HG03280 (cell line): ENCODE results near the gene EFEMP2.
"Not testable (repeated sequence)": the region's sequence is repeated elsewhere in the genome, so short reads cannot be mapped to it uniquely, and the experiment has no call there.

Source experiments
- ATAC-seq: cut with Tn5 transposase; IDR thresholded peaks from one replicate; pipeline ENCODE4 v1.9.1; 2021; ENCODE audit warnings: mild to moderate bottlenecking, moderate library complexity; ENCODE audit not compliant: unreplicated experiment

Gene EFEMP2

DNA sequence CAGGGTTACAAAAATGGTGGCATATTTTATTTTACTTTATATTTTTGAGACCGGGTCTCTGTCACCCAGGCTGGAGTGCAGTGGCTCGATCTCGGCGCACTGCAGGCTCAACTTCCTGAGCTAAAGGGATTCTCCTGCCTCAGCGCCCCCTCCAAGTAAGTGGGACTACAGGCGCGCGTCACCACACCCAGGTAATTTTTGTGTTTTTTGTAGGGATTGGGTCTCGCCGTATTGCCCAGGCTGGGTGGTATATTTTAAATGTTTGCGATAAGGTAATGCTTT lies 28.2 kb upstream of the EFEMP2 start:
- ATAC-seq = no peak

DNA sequence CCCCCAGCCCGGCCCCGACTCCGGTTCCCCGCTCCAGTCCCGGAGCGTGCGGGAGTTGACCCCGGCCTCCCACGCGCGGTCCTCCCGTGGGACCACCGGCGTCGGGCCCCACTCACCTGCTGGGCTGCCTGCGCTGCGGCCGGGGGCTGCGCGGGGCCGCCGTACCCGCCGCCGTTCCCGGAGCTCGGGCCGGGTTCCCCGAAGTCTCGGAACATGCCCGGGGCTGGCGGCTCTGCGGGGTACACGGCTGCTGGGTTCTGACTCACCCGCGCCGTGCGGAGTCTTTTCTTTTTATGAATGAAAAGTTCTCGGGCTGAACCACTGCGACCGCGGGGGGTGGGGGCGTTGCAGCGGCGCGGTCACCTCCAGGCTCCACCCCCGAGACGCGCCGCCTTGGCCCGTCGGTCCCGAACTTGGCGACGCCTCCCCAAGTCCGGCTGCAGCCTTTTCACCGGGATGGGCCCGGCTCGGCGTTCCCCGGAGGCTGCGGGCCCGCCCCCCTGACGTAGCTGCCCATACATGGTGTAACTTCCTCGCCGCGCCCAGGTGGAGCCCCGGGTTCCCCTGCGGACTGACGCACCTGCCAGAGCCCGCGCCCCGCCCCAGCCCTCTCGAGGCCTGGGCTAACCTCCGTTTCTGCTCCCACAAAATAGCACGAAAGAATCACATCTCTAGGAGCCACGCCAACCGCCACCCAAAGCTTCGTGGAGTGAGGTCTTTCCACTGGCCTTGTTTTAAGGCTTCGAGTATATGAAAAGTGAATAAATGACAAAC lies 27.7 kb upstream of the EFEMP2 start, which contains the start of gene FOSL1:
FOSL1 (minus strand) TSS at position 264 of the 774 bp plus-strand sequence; CDS start at position 215, 49 bp downstream.
- ATAC-seq = peak; percentile 74

DNA sequence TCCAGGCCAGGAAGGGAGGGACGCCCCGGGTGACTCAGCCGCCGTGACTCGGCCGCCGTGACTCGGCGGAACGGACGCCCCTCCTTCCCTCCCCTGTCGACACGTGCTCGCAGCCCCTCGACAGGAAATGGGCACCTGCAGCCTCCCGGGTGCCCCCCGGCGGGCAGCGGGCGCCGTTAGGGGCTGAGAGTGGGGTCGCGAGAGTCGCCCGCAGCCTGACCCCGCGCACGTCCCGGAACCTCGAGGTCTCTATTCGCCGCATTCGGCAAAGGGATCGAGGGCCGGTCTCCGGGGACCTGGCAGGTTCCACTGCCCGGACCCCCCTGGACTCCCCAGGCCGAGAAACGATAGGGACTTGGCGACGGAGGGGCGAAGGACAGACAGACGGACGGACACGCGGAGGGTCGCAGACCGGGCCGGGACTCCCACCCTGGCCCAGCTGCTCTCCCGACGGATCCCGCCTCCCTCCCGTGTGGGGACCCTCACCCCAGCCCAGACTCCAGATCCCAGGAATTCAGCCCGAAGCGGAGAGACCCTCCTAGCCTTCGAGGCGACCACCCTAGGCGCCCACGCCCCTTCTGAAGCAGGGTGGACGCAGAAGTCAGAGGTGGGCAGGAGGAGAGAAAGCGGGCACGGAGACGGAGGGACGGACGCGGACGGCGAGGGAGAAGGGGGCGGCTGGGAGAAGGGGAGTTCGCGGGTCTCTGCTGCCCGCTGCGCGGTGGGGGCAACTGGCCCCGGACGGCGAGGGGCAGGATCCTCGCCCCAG lies 26.9 kb upstream of the EFEMP2 start:
- peak; percentile 11 for ATAC-seq

DNA sequence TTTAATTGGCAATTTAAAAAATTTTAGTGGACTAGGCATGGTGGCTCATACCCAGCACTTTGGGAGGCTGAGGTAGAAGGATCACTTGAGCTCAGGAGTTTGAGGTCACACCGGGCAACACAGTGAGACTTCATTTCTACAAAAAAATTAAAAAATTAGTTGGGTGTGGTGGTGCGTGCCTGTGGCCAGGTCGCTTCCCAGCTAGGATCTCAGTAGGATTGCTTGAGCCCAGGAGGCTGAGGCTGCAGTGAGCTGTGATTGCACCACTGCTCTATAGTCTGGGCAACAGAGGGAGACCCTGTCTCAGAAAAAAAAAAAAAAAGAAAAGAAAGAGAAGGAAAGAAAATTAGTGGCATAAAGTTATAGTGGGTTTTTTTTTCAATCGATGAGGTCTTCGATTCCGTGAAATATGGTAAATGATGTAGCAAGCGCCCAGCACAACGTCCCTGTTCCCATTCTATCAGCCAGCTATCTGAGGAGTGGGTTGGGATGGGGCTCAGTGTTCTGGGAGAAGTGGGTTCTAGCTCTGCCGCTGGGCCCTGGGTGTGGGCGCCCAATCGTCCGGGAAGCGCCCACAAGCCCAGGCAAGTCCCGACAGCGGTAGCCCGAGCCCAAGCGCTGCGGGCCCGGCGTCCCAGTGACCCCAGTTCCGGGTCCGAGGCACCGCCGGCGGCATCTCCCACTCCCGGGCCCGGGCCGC lies 26.2 kb upstream of the EFEMP2 start:
- ATAC-seq = no peak

DNA sequence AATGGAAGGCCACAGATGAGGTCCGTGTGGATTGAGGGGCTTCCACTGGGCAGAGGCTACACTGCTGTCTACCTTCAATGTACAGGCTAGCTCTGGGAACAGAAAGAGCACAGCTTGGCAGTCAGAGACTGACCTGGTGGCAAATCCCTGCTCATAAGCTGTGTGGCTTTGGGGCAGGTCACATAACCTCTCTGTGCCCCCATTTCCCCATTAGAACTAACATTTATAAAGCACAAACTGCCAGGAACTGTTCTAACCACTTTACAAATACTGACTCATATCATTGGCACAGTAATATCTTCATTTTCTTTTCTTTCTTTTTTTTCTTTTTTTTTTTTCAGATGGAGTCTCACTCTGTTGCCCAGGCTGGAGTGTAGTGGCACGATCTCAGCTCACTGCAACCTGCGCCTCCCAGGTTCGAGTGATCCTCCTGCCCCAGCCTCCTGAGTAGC lies 24.4 kb upstream of the EFEMP2 start:
- ATAC-seq = no peak

DNA sequence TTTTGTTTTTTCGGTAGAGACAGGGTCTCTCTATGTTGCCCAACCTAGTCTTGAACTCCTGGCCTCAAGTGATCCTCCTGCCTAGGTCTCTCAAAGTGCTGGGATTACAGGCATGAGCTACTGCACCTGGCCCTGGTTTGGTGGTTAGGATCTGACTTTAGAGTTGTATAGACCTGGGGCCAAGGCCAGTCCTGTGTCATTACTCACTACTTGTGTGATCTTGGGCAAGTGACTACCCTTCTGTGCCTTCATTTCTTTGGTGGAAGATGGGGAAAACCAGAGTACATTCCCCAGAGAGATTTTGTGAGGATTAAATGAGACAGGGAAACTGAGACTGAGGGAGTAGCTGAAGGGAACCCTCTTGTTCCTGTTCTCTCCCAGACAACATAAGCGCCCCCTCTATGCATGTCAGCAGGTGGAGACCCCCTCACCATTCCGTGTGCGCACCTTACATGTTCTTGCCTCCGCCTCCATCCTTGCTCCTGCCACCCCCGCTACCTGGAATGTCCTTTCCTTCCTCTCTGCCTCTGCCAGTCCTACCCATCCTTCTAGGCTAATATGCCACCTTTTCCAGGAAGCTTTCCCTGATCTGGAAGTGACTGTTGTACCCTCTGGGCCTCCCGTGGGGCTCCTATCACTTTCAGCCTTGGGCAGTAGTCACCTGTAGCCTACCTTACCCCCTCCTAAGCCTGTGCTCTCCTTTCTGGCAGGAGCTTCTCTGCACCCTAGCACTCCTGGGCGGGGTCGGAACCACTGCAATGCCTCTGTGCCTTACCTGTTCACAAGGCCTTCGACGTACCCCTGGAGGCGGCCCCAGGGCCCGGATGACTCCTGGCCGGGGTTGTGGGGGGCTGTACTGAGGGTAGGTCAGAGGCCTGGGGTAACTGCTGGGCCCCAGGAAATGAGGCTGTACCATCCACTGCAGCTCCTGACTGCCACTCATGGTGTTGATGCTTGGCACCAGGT lies 23.7 kb upstream of the EFEMP2 start:
- ATAC-seq = no peak

DNA sequence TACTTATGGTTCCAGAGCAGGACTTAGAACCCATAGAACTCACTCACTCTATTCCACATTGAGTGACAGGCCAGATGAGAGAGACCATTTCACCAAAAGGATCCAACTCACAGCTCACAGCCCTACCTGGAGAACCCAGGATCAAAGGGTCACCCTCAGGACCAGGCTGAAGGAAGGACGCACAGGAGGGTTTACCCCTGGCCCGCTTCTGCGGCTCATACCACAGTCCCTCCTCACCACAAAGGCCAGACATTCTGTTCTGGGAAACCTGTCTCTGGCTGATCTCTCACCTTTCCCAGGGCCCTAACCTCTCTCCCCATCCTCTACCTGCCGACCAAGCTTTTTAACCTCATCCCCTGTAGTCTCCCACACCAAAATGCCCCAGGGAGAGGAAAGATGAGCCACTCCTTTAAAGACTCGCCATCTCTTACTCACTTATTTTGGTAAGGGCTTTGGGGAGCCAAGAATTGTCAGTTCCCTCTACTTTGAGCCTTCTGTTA lies 22.9 kb upstream of the EFEMP2 start:
- no peak for ATAC-seq

DNA sequence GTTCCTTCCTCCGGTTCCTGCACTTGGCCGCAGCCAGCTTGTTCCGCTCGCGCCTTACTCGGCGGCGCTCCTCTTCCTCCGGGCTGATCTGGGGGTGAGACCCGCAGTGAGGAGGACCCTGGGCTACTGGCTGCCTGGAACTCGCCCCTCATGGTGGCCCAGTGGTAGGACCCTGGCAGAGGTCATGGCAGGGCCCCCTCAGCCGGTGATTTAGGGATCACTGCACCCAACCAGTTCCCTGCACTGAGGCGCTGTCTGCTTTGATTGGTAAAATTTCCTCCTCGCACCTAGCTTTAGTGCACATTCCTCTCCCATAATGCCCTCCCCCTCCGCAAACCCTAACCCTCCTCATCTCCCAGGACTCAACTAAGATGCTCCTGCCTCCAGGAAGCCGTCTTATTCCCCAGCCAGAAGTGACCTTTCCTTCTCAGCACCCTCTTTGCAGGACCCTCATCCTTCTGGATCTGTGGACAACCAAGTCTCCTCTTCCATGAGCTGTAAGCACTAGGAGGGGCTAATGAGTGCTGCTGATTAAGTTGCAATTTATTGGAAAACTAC lies 21.5 kb upstream of the EFEMP2 start:
- no peak for ATAC-seq

DNA sequence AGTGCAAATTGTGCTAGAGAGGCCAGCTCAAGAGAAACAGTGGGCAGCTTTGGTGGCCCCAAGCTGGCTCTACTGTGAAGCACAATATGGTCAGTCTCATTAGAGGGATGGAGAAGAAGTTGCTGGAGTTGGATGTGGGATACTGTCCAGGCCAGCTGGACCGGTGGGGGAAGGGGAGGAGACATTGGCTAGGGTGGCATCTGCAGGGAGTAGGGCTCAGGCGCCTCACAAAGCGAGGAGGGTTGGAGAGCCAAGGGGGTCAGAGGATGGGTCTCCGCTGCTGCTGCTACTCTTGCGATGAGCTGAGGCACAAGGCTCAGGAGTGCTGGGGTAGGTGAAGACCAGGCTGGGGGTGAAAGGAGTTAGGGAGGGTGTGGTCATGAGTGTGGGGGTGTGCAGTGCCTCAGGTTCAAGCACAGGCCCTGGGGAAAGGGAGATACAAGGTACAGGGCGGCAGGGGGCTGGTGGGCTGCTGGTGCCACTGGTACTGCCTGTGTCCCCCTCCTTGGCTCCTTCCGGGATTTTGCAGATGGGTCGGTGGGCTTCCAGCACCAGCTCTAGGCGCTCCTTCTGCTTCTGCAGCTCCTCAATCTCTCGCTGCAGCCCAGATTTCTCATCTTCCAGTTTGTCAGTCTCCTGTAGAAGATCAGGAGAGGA lies 20.2 kb upstream of the EFEMP2 start:
- no peak for ATAC-seq

DNA sequence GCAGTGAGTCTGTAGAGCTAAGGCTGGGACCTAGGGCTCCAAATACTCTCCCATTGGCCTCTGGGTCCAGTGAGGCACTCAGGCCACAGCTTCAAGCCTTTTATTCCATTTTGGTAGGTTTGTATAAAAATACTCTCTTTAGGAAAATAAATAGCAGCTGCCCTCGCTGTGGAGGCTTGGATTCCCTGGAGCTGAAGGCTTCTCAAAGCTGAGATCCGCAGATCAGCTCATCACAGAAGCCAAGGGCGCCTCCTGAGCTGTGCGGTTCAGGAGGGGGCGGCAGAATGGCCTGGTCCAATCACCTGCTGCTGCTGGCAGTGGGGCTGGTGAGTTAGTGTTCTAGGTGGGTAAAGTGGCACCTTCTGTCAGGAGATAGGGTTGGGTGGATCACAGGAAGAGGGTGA lies 19.5 kb upstream of the EFEMP2 start:
- ATAC-seq = not testable (repeated sequence)

DNA sequence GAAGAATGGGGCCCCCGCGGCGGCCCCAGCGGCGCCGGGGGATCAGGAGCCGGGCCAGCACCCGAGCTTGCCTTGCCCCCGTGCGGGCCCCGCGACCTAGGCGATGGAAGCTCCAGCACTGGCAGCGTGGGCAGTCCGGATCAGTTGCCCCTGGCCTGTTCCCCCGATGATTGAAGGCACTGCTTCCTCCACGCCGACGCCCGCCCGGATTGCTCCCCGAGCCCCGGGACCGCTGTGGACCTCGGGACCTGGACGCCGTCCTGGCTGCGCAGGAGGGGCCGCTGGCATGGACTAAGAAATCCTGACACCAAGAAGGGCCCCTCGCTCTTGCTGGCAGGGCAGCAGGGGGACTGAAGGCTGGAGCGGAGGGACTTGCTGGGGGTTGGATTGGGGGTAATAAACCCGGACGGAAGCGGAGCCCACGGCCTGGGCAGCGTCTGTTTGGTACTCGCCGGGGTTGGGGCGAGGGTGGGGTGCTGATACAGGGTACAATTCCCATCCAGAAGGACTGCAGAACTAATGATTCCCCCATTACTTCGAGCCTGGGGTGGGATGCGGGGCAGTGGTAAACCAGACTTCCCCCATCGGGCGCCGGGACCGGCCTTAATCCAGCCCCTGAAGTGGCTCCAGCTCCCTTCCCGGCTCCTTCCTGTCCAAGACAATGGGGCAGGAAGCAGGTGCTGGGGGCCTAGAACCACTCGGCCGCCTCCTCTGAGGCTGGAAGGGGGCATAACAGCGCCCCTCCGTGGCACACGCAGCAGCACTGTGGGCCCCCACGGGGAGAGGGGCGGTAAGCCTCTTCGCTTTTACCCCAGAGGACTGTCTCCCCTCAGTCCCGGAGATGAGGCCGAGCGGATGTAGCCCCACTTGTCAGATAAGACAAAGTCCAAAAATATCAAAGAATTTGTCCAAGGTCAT lies 18.9 kb upstream of the EFEMP2 start:
- no peak for ATAC-seq

DNA sequence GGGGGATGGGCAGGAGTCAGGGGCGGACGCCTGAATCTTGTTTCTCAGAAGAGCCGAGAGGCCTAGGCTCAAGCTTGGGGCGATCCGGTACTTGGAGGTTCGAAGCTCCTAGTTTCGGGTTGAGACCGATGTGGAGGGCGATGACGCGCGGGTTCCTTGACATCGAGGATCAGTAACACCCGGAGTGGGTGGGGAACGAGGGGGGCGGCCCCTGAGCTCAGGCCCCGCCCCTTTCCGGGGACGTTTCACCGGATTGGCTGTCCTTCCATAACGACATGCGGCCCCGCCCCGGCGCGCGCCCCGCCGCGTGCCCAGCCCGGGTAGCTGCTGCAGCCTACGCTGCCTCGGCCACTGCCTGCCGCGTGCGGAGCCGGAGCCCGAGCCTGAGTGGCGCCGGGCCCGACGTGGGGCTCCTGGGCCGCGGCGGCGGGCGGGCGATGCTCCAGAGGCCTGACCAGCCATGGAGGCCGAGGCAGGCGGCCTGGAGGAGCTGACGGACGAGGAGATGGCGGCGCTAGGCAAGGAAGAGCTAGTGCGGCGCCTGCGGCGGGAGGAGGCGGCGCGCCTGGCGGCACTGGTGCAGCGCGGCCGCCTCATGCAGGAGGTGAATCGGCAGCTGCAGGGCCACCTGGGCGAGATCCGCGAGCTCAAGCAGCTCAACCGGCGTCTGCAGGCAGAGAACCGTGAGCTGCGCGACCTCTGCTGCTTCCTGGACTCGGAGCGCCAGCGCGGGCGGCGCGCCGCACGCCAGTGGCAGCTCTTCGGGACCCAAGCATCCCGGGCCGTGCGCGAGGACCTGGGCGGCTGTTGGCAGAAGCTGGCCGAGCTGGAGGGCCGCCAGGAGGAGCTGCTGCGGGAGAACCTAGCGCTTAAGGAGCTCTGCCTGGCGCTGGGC lies 18.0 kb upstream of the EFEMP2 start, which contains the start of gene CCDC85B:
CCDC85B (plus strand) TSS at position 350 of the 895 bp plus-strand sequence; CDS start at position 461, 111 bp downstream.
- ATAC-seq = peak; percentile 62

DNA sequence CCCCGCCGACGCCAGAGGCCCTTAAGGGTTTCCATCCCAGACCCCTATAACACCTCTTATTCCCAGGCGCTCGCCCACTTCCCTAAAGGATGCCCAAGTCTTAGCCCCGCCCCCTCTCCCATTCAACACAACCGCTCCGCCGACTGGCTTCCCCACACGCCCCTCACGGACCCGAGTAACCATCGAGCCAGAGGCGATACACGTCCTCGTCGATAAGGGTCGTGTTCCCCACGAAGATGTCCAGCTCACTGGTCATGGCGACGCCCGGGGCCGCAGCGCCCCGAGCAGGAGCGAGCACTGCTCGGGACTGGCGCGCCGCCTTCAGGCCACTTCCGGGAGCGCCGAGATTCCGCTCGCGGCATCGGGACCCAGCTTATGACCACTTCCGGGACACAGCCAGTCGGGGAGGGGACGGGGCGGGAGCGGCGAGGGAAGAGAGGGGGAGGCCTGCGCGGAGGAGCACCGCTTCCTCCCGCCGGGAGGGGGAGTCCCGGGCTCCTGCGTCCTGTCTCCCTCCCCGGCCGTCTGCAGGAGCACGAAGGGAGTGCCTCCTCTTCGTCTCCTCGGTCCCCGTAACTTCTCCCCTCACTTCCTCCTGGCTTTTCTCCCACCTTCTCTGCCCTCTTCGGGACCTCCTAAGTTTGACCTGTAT lies 15.7 kb upstream of the EFEMP2 start, which contains the start of gene FIBP:
FIBP (minus strand) TSS at position 309 of the 652 bp plus-strand sequence; CDS start at position 256, 53 bp downstream.
- ATAC-seq = peak; percentile 49

DNA sequence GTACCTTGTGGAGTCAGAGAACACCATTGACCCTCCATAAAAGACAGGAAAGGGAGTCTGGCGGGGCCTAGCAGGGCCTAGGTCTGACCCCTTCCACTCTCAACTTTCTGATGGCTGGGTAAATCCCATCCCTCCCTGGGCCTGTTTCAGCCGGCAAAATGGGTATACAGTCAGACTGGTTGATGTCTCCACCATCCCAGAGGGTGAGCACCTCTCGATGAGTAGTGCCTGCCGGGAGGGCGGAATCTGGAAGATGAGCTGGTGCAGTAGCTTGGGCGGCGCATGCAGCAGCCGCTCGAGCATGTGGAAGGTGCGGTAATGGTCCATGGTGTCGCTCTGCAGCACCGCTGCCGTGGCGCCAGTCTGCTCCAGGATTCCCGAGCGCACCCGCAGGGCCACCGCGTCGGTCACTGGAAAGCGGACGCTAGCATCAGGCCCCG lies 15.1 kb upstream of the EFEMP2 start:
- ATAC-seq = no peak

DNA sequence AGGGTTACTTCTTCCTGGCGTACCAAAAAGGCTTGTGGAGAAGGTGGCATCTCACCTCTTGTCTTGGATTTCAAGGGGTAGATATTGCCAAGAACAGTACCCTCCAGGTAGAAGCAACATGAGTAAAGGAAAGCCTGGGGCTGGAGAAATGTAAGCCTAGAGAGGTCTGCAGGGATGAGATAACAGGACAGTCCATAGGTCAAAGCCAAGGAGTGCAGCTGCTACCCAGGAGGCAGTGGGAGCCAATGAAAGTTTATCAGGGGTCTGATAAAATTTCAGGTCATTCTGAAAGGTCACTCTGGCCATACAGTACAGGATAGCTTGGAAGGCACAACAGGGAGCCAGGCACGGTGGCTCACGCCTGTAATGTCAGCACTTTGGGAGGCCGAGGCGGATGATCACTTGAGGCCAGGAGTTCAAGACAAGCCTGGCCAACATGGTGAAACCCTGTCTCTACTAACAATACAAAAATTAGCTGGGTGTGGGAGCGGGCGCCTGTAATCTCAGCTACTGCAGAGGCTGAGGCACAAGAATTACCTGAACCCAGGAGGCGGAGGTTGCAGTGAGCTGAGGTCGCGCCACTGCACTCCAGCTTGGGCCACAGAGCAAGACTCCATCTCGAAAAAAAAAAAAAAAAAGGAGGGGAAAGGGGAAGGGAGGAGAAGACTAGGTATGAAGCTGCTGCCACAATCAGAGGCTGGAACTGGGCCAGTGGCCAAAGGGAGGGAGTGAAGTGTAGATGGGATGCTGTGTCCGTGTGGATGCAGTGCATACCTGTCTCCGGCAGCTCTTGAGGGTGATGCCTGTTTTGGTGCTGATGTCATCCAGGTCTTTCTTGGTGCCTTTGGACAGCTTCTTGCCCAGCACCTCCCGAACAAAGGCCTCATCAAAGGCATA lies 14.5 kb upstream of the EFEMP2 start:
- no peak for ATAC-seq
